K562 (cell line): ENCODE data around the gene RAP1A. TPM values are rescaled to one million over a fixed set of nuclear protein-coding genes. Genes with fewer than 3 reads are reported as not detected.

ENCODE experiments used
- ATAC-seq: fragments of 200-7000 bp; cut with Tn5 transposase; 3 replicates; pipeline ENCODE4 v1.9.1; 2020; ENCODE audit warnings: moderate library complexity
- BruUV-seq: library from RNA; stranded (reverse); fragments of 400-500 nt; replicated peaks from 2 replicates; lab custom pipeline; 2021; lab: Mats Ljungman, UMichigan
- CTCF ChIA-PET: fragments of 300-600 bp; formaldehyde crosslinking; extraction: SDS; loops from one replicate; lab custom pipeline; 2021; ENCODE audit warnings: low intra/inter-chr PET ratio; lab: Yijun Ruan, JAX
- POLR2A ChIA-PET: fragments of 300-600, 350-650 bp; sonication (Branson Sonifier 250); formaldehyde crosslinking; extraction: SDS; loops from one replicate; lab custom pipeline; 2021; ENCODE audit warnings: antibody characterized with exemption, inconsistent platforms; lab: Yijun Ruan, JAX
- DNase-seq, 4 experiments: peaks; one replicate each; pipeline versions ENCODE4 v3.0.0 to v3.0.0-alpha.2; 2011 to 2018; ENCODE audit warnings: low spot score in 3 of 4, mixed read lengths in 3 of 4; ENCODE audit errors: extremely low read depth in 1 of 4
- FAIRE-seq: peaks from 2 replicates; lab custom pipeline; 2011; peaks lifted over from hg19 to GRCh38; lab: Jason Lieb, UNC
- H2AFZ ChIP-seq: 2 replicates; pipeline ENCODE4 v1.6.0; 2011; ENCODE audit warnings: low read depth, low read length, control low read depth, inconsistent platforms
- H3K27ac ChIP-seq: fragments of 200-600 bp; 3 replicates; pipeline ENCODE4 v1.8.0; 2011; ENCODE audit warnings: low read depth, mild to moderate bottlenecking, control low read depth, inconsistent platforms, low read length, moderate library complexity, mixed read lengths; ENCODE audit errors: extremely low read depth
- H3K27me3 ChIP-seq, 2 experiments: fragments of 300-600 bp in 1 of 2; 2 replicates in 1 of 2; 3 replicates in 1 of 2; pipeline versions ENCODE4 v1.6.0 to v1.8.0; 2011; ENCODE audit warnings: inconsistent platforms in 2 of 2, low read length in 2 of 2, mild to moderate bottlenecking in 1 of 2, mixed read lengths in 1 of 2, moderate library complexity in 1 of 2; ENCODE audit not compliant: control insufficient read depth in 2 of 2, insufficient read depth in 2 of 2
- H3K36me3 ChIP-seq: fragments of 300-600 bp; 3 replicates; pipeline ENCODE4 v1.8.0; 2011; ENCODE audit warnings: mild to moderate bottlenecking, low read length, inconsistent platforms; ENCODE audit not compliant: control insufficient read depth, insufficient read depth
- H3K4me1 ChIP-seq, 2 experiments: fragments of 200-600 bp in 1 of 2; replicated peaks in 1 of 2; 2 replicates in 1 of 2; 3 replicates in 1 of 2; pipeline versions ENCODE4 v1.5.1 to v1.8.0; 2011; ENCODE audit warnings: inconsistent platforms in 2 of 2, low read length in 2 of 2, mild to moderate bottlenecking in 1 of 2, mixed read lengths in 1 of 2, moderate library complexity in 1 of 2; ENCODE audit not compliant: control insufficient read depth in 2 of 2, insufficient read depth in 2 of 2
- H3K4me2 ChIP-seq: 2 replicates; pipeline ENCODE4 v1.6.1; 2011; ENCODE audit warnings: low read length, control low read depth, inconsistent platforms, mixed read lengths; ENCODE audit not compliant: insufficient read depth
- H3K4me3 ChIP-seq: fragments of 200-600 bp; sonication (generic), shearing (Covaris generic); 2 replicates; pipeline ENCODE4 v1.5.1; 2016; ENCODE audit warnings: control low read depth, inconsistent platforms
- H3K79me2 ChIP-seq: fragments of 200-600 bp; 3 replicates; pipeline ENCODE4 v1.8.0; 2011; ENCODE audit warnings: low read length, inconsistent platforms; ENCODE audit not compliant: control insufficient read depth, insufficient read depth
- H3K9ac ChIP-seq, 2 experiments: 2 replicates each; pipeline versions ENCODE4 v1.6.0 to v1.6.1; 2011; ENCODE audit warnings: low read depth in 2 of 2, low read length in 2 of 2, control low read depth in 1 of 2, inconsistent platforms in 1 of 2, mild to moderate bottlenecking in 1 of 2, mixed read lengths in 1 of 2; ENCODE audit not compliant: insufficient read depth in 1 of 2
- H3K9me1 ChIP-seq: one replicate; pipeline ENCODE4 v1.6.0; 2011; ENCODE audit warnings: inconsistent platforms, mild to moderate bottlenecking, low read length, moderate library complexity; ENCODE audit not compliant: control insufficient read depth, insufficient read depth
- H3K9me3 ChIP-seq: replicated peaks from 2 replicates; pipeline ENCODE4 v1.5.1; 2011; ENCODE audit warnings: low read depth, low read length, inconsistent platforms; ENCODE audit not compliant: control insufficient read depth, insufficient read depth
- H4K20me1 ChIP-seq: replicated peaks from 2 replicates; pipeline ENCODE4 v1.6.1; 2011; ENCODE audit warnings: low read length, inconsistent platforms, mixed read lengths; ENCODE audit not compliant: control insufficient read depth, insufficient read depth
- CXXC5 ChIP-seq: fragments of 250-450 bp; sonication (Bioruptor Pico); IDR thresholded peaks from 2 replicates; pipeline ENCODE4 v1.8.0; 2022; ENCODE audit warnings: inconsistent platforms, mild to moderate bottlenecking, moderate library complexity
- DLX4 ChIP-seq: fragments of 250-450 bp; sonication (Bioruptor Pico); IDR thresholded peaks from 2 replicates; pipeline ENCODE4 v1.6.1; 2021; ENCODE audit warnings: mild to moderate bottlenecking
- HDAC8 ChIP-seq: fragments of 450-650 bp; IDR thresholded peaks from 2 replicates; pipeline ENCODE4 v1.6.1; 2016; ENCODE audit warnings: mild to moderate bottlenecking, missing genetic modification characterization, moderate library complexity, missing compliant biosample characterization
- HMGXB4 ChIP-seq: sonication (generic); formaldehyde crosslinking; IDR thresholded peaks from 2 replicates; pipeline ENCODE4 v1.8.1; 2023; ENCODE audit warnings: mild to moderate bottlenecking, missing genetic modification reagents
- KDM2B ChIP-seq: fragments of 250-450 bp; sonication (Bioruptor Pico); IDR thresholded peaks from 2 replicates; pipeline ENCODE4 v1.8.0; 2021; ENCODE audit warnings: mild to moderate bottlenecking, moderate library complexity
- PHTF2 ChIP-seq: fragments of 250-450 bp; sonication (Bioruptor Pico); IDR thresholded peaks from 2 replicates; pipeline ENCODE4 v1.5.0; 2021; ENCODE audit warnings: mild to moderate bottlenecking
- PPARD ChIP-seq: fragments of 250-450 bp; sonication (Bioruptor Pico); IDR thresholded peaks from 2 replicates; pipeline ENCODE4 v1.8.0; 2022; ENCODE audit warnings: inconsistent platforms, mild to moderate bottlenecking, moderate library complexity
- STAT6 ChIP-seq: sonication (generic); formaldehyde crosslinking; IDR thresholded peaks from 2 replicates; pipeline ENCODE4 v1.8.1; 2023; ENCODE audit warnings: mild to moderate bottlenecking, missing genetic modification reagents
- TEAD1 ChIP-seq, 2 experiments: fragments of 450-650 bp in 1 of 2; sonication (generic) in 1 of 2; formaldehyde crosslinking; IDR thresholded peaks; 2 replicates each; pipeline versions ENCODE4 v1.4.0 to v1.8.0; 2020 to 2022; ENCODE audit warnings: mild to moderate bottlenecking in 2 of 2, missing genetic modification reagents in 1 of 2
- WHSC1 ChIP-seq: IDR thresholded peaks from one replicate; pipeline ENCODE4 v1.6.1; 2012; ENCODE audit warnings: low read length, control low read depth, inconsistent platforms
- ZBED1 ChIP-seq: IDR thresholded peaks from 2 replicates; pipeline ENCODE4 v1.6.1; 2014
- ZNF12 ChIP-seq: sonication (generic); formaldehyde crosslinking; IDR thresholded peaks from 2 replicates; pipeline ENCODE4 v1.4.0; 2020; ENCODE audit warnings: mild to moderate bottlenecking, missing genetic modification reagents
- ZNF217 ChIP-seq: sonication (generic); formaldehyde crosslinking; IDR thresholded peaks from 2 replicates; pipeline ENCODE4 v1.8.0; 2022; ENCODE audit warnings: mild to moderate bottlenecking, missing genetic modification reagents
- WGBS: fragments of 100-300 bp; shearing (Covaris generic); methylation state at CpG from one replicate; pipeline ENCODE4 v1.1.6; 2016; ENCODE audit warnings: low coverage, mixed read lengths; ENCODE audit not compliant: insufficient coverage; ENCODE audit errors: missing lambda C conversion rate; 5-methylcytosine and 5-hydroxymethylcytosine counted together
- in situ Hi-C: fragments of 300-500 bp; cut with MboI; formaldehyde crosslinking; loops from 4 replicates; pipeline ENCODE4 v1.15.0; 2018; ENCODE audit warnings: inconsistent platforms, mixed read lengths
- intact Hi-C: fragments of 100-400 bp; cut with micrococcal nuclease; formaldehyde crosslinking; loops from 2 replicates; pipeline ENCODE4 v1.14.2; 2022
- polyA plus RNA-seq, 8 experiments: library from polyadenylated mRNA; depleted of rRNA in 4 of 8; stranded (reverse) in 5 of 8; unstranded in 3 of 8; fragments of >200 nt; fragmentation: Nextera tagmentation in 2 of 8; fragmentation: Illumina TruSeq in 1 of 8; extraction: Ambion mirVana in 2 of 8; extraction: Trizol in 1 of 8; gene quantifications; 2 replicates each; pipeline versions ENCODE4 v1.2.1 to v1.2.3, GENCODE V29; 2011 to 2014; ENCODE audit warnings: inconsistent platforms in 1 of 8, missing spikeins in 1 of 8
- total RNA-seq, 7 experiments: library from RNA; depleted of rRNA in 6 of 7; stranded (reverse); fragments of >200 nt in 6 of 7; fragmentation: Illumina TruSeq in 2 of 7; extraction: Trizol in 2 of 7; gene quantifications; 2 replicates each; pipeline versions ENCODE4 v1.2.1 to v1.2.3, GENCODE V29; 2011 to 2021; ENCODE audit warnings: low replicate concordance in 1 of 7
- TF ChIP-seq, protein P1 (sequence below): sonication (generic); formaldehyde crosslinking; IDR thresholded peaks from 2 replicates; pipeline ENCODE4 v1.4.0; 2020; ENCODE audit warnings: mild to moderate bottlenecking, missing genetic modification reagents
- TF ChIP-seq, protein P2 (sequence below): sonication (generic); formaldehyde crosslinking; IDR thresholded peaks from 2 replicates; pipeline ENCODE4 v1.9.0; 2022; ENCODE audit warnings: mild to moderate bottlenecking, missing genetic modification reagents

RAP1A gene
- total and polyA plus RNA-seq, 9 of the 15 experiments (the other 6 are each of a cell fraction or from before 2014, with no cell fraction given), result 13.4 to 86.2 (median 32.5) TPM

GRCh38 chr1:111643097-111643496 is 23.5 kb downstream of the RAP1A start (continued):
- TF ChIP-seq, protein P1, sequence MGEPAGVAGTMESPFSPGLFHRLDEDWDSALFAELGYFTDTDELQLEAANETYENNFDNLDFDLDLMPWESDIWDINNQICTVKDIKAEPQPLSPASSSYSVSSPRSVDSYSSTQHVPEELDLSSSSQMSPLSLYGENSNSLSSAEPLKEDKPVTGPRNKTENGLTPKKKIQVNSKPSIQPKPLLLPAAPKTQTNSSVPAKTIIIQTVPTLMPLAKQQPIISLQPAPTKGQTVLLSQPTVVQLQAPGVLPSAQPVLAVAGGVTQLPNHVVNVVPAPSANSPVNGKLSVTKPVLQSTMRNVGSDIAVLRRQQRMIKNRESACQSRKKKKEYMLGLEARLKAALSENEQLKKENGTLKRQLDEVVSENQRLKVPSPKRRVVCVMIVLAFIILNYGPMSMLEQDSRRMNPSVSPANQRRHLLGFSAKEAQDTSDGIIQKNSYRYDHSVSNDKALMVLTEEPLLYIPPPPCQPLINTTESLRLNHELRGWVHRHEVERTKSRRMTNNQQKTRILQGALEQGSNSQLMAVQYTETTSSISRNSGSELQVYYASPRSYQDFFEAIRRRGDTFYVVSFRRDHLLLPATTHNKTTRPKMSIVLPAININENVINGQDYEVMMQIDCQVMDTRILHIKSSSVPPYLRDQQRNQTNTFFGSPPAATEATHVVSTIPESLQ, result no peak
- no peak for TF ChIP-seq STAT6
- no peak for TF ChIP-seq ZBED1
- TF ChIP-seq CXXC5 (CRISPR knock-in tag), result no peak
- no peak for TF ChIP-seq TEAD1 (CRISPR knock-in tag; IDR thresholded peaks at IDR 0.05)
- TF ChIP-seq ZNF217 (CRISPR knock-in tag), result no peak
- TF ChIP-seq, all 486 proteins: peak for 0

- intact Hi-C loops, result no loop called here
- no peaks in the 10 kb centered on the region; the same call in 1 of the 2 replicates for H4K20me1 ChIP-seq
- no peak overlapping the region for H3K4me3 ChIP-seq
- 91% methylated on average over 3 of the region's 3 CpGs for WGBS
- peaks cover 88% of the 10 kb centered on the region for H3K79me2 ChIP-seq
- POLR2A ChIA-PET, result interaction anchor here (2.0 kb wide), 1 partner anchor 57 kb away, joined by 5 read pairs; no protein-coding TSS in a partner anchor
- FAIRE-seq, result no peak
- no peaks in the 10 kb centered on the region for H3K9me3 ChIP-seq
- no peak for DNase-seq
- H3K4me2 ChIP-seq, result no peak overlapping the region
- in situ Hi-C loops, result no loop called here
- CTCF ChIA-PET, result no interaction called here
- H3K9ac ChIP-seq, result no peak overlapping the region
- H3K4me1 ChIP-seq, result peaks cover 0 to 6% of the 10 kb centered on the region in 2 experiments; a peak in 2 of 5 replicates
- BruUV-seq, result no TSS peak
- no peaks in the 10 kb centered on the region for H3K9me1 ChIP-seq
- H2AFZ ChIP-seq, result no peak overlapping the region
- H3K27me3 ChIP-seq, result no peaks in the 10 kb centered on the region
- H3K27ac ChIP-seq, result no peak overlapping the region
- no peak for ATAC-seq
- H3K36me3 ChIP-seq, result peaks cover 2% of the 10 kb centered on the region; the same call in 1 of the 3 replicates
- TF ChIP-seq KDM2B (CRISPR knock-in tag) (no peak), HDAC8 (tag) (no peak), HMGXB4 (CRISPR knock-in tag) (no peak), PPARD (CRISPR knock-in tag) (no peak), ZNF12 (no peak), PHTF2 (CRISPR knock-in tag) (no peak), DLX4 (CRISPR knock-in tag) (no peak), WHSC1 (no peak)
- TF ChIP-seq, protein P2, sequence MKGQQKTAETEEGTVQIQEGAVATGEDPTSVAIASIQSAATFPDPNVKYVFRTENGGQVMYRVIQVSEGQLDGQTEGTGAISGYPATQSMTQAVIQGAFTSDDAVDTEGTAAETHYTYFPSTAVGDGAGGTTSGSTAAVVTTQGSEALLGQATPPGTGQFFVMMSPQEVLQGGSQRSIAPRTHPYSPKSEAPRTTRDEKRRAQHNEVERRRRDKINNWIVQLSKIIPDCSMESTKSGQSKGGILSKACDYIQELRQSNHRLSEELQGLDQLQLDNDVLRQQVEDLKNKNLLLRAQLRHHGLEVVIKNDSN (CRISPR knock-in tag), result no peak
Observed at GRCh38 chr1:111643696-111644095, 24.1 kb downstream of the RAP1A start.
